Neuronal stem cell (in vitro differentiated cells): Measurements from ENCODE around the gene AIFM2. TPM values are rescaled to one million over a fixed set of nuclear protein-coding genes. Genes with fewer than 3 reads are reported as not detected.
A peak's percentile ranks its signal among the peaks of the same experiment; 100 is the strongest.
"Not testable (repeated sequence)": the region's sequence is repeated elsewhere in the genome, so short reads cannot be mapped to it uniquely, and the experiment has no call there.

Source experiments
- DNase-seq: peaks from one replicate; pipeline ENCODE4 v3.0.0-alpha.2; 2013; ENCODE audit warnings: low spot score
- H2AFZ ChIP-seq: one replicate; pipeline ENCODE4 v1.6.1; 2013; ENCODE audit warnings: mild to moderate bottlenecking, low read length, inconsistent platforms
- H2AK5ac ChIP-seq: 2 replicates; pipeline ENCODE4 v1.6.1; 2013; ENCODE audit warnings: low read depth, mild to moderate bottlenecking, inconsistent platforms, low read length, moderate library complexity, mixed read lengths
- H2BK120ac ChIP-seq: 2 replicates; pipeline ENCODE4 v1.6.1; 2013; ENCODE audit warnings: low read depth, mild to moderate bottlenecking, inconsistent platforms, low read length, moderate library complexity, mixed read lengths
- H2BK12ac ChIP-seq: one replicate; pipeline ENCODE4 v1.6.1; 2013; ENCODE audit warnings: low read length, inconsistent platforms
- H2BK15ac ChIP-seq: 2 replicates; pipeline ENCODE4 v1.6.1; 2013; ENCODE audit warnings: mild to moderate bottlenecking, low read length, inconsistent platforms, mixed read lengths
- H2BK5ac ChIP-seq: one replicate; pipeline ENCODE4 v1.6.1; 2013; ENCODE audit warnings: inconsistent platforms, mild to moderate bottlenecking, low read length, moderate library complexity
- H3K14ac ChIP-seq: one replicate; pipeline ENCODE4 v1.6.1; 2013; ENCODE audit warnings: low read length, inconsistent platforms
- H3K18ac ChIP-seq: 2 replicates; pipeline ENCODE4 v1.6.1; 2013; ENCODE audit warnings: low read length, inconsistent platforms
- H3K23ac ChIP-seq: 2 replicates; pipeline ENCODE4 v1.6.1; 2013; ENCODE audit warnings: low read depth, mild to moderate bottlenecking, mixed read lengths, low read length, inconsistent platforms; ENCODE audit not compliant: poor library complexity
- H3K27ac ChIP-seq: replicated peaks from 3 replicates; pipeline ENCODE4 v1.5.1; 2013; ENCODE audit warnings: low read length, inconsistent platforms
- H3K27me3 ChIP-seq, 3 experiments: 2 replicates each; pipeline ENCODE4 v1.6.1; 2013; ENCODE audit warnings: low read length in 3 of 3, mild to moderate bottlenecking in 2 of 3, inconsistent platforms in 1 of 3, low read depth in 1 of 3, mixed read lengths in 1 of 3, moderate library complexity in 1 of 3; ENCODE audit not compliant: control insufficient read depth in 3 of 3, insufficient read depth in 3 of 3
- H3K36me3 ChIP-seq, 2 donors: replicated peaks in 1 of 2; 2 replicates each; pipeline ENCODE4 v1.6.1; 2013; ENCODE audit warnings: low read length in 2 of 2; ENCODE audit not compliant: control insufficient read depth in 2 of 2, insufficient read depth in 2 of 2
- H3K4ac ChIP-seq: 2 replicates; pipeline ENCODE4 v1.6.1; 2013; ENCODE audit warnings: inconsistent platforms, mild to moderate bottlenecking, low read length, moderate library complexity
- H3K4me1 ChIP-seq, 2 donors: 1 replicate in 1 of 2; 2 replicates in 1 of 2; pipeline ENCODE4 v1.6.1; 2013; ENCODE audit warnings: low read length in 2 of 2, low read depth in 1 of 2; ENCODE audit not compliant: control insufficient read depth in 2 of 2, insufficient read depth in 1 of 2
- H3K4me2 ChIP-seq: one replicate; pipeline ENCODE4 v1.6.1; 2013; ENCODE audit warnings: mild to moderate bottlenecking, low read length, inconsistent platforms; ENCODE audit not compliant: insufficient read depth, poor library complexity, severe bottlenecking
- H3K4me3 ChIP-seq, 2 donors: 2 replicates each; pipeline ENCODE4 v1.5.1; 2013; ENCODE audit warnings: low read length in 2 of 2, mild to moderate bottlenecking in 2 of 2, inconsistent platforms in 1 of 2, moderate library complexity in 1 of 2
- H3K79me1 ChIP-seq: one replicate; pipeline ENCODE4 v1.6.1; 2013; ENCODE audit warnings: low read depth, mild to moderate bottlenecking, inconsistent platforms, low read length, moderate library complexity
- H3K9ac ChIP-seq: one replicate; pipeline ENCODE4 v1.6.1; 2013; ENCODE audit warnings: mild to moderate bottlenecking, low read depth, low read length, inconsistent platforms; ENCODE audit not compliant: poor library complexity
- H3K9me3 ChIP-seq, 2 donors: replicated peaks in 1 of 2; 2 replicates each; pipeline versions ENCODE3 to v1.6.1; 2013; ENCODE audit warnings: low read length in 2 of 2, mild to moderate bottlenecking in 2 of 2, inconsistent platforms in 1 of 2, low read depth in 1 of 2, mixed read lengths in 1 of 2, moderate library complexity in 1 of 2; ENCODE audit not compliant: control insufficient read depth in 2 of 2, insufficient read depth in 1 of 2
- H4K8ac ChIP-seq: one replicate; pipeline ENCODE4 v1.6.1; 2013; ENCODE audit warnings: low read depth, mild to moderate bottlenecking, inconsistent platforms, low read length, moderate library complexity
- H4K91ac ChIP-seq: one replicate; pipeline ENCODE4 v1.6.1; 2013; ENCODE audit warnings: low read length, low read depth, mild to moderate bottlenecking, inconsistent platforms; ENCODE audit not compliant: poor library complexity
- WGBS, 2 donors: extraction: QIAGEN DNeasy Blood & Tissue Kit; methylation state at CpG; one replicate each; pipeline ENCODE4 v1.1.7; 2013; ENCODE audit warnings: missing lambda C conversion rate in 2 of 2, mixed read lengths in 1 of 2; ENCODE audit not compliant: insufficient read length in 2 of 2, insufficient replicate concordance in 1 of 2; ENCODE audit errors: extremely low coverage in 2 of 2; 5-methylcytosine and 5-hydroxymethylcytosine counted together
- polyA plus RNA-seq, 2 experiments: library from polyadenylated mRNA; stranded (reverse); fragments of 200-250 nt; gene quantifications; one replicate each; pipeline ENCODE4 v1.2.3, GENCODE V29; 2013

AIFM2 gene
- 0.95 TPM for polyA plus RNA-seq (2013, experiment 1 of 2)
- 1.1 TPM for polyA plus RNA-seq (2013, experiment 2 of 2)

GRCh38 chr10:70132098-70133029, at the start of gene AIFM2:
TSS of gene AIFM2 (minus strand) at chr10:70132825. CDS start at chr10:70124084, 8,741 bp downstream.
- DNase-seq: peak; percentile 40
- WGBS, 2 donors: no CpG with 5 or more reads among the region's 80 CpGs
- no peaks in the 10 kb centered on the region for H3K79me1 ChIP-seq

GRCh38 chr10:70179209-70179608, 46.6 kb upstream of the AIFM2 start:
- not testable (repeated sequence) for H3K23ac ChIP-seq, H2BK5ac ChIP-seq, H2AFZ ChIP-seq, H3K9me3 ChIP-seq, H3K27me3 ChIP-seq, H4K91ac ChIP-seq, H3K4me1 ChIP-seq, H2BK120ac ChIP-seq, H4K8ac ChIP-seq, H3K79me1 ChIP-seq, H2BK12ac ChIP-seq, H3K14ac ChIP-seq, H3K4me2 ChIP-seq, H3K27ac ChIP-seq, H2BK15ac ChIP-seq, H3K4me3 ChIP-seq, H3K4ac ChIP-seq, H3K36me3 ChIP-seq, H3K9ac ChIP-seq, H2AK5ac ChIP-seq, DNase-seq, H3K18ac ChIP-seq
- no CpG with 5 or more reads among the region's 8 CpGs for WGBS, 2 donors

More at GRCh38 chr10:70132098-70133029, at the start of gene AIFM2:
- H4K8ac ChIP-seq: no peak within 1 kb of the TSS
- peaks cover 4 to 50% (median 31%) of the 10 kb centered on the region in 3 experiments for H3K27me3 ChIP-seq
- H2BK120ac ChIP-seq: no peak within 1 kb of the TSS
- H2BK15ac ChIP-seq: no peak within 1 kb of the TSS
- no peak within 1 kb of the TSS for H3K14ac ChIP-seq
- H3K4me2 ChIP-seq: peak within 1 kb of the TSS; percentile 85
- H2BK12ac ChIP-seq: no peak within 1 kb of the TSS
- peak within 1 kb of the TSS; percentile 61 for H3K23ac ChIP-seq
- H2AFZ ChIP-seq: peak within 1 kb of the TSS; percentile 89
- no peak within 1 kb of the TSS for H3K18ac ChIP-seq
- H3K4ac ChIP-seq: no peak within 1 kb of the TSS
- H4K91ac ChIP-seq: no peak within 1 kb of the TSS
- no peak within 1 kb of the TSS for H2AK5ac ChIP-seq
- H3K4me1 ChIP-seq: peaks cover 0 to 3% of the 10 kb centered on the region in 2 donors
- no peak within 1 kb of the TSS for H3K9ac ChIP-seq
- H3K27ac ChIP-seq: no peak within 1 kb of the TSS
- peak within 1 kb of the TSS; percentile 35 to 73 for H3K4me3 ChIP-seq
- H2BK5ac ChIP-seq: no peak within 1 kb of the TSS
- H3K36me3 ChIP-seq: no peaks in the 10 kb centered on the region
- H3K9me3 ChIP-seq: no peaks in the 10 kb centered on the region

- Histone ChIP-seq H3K9me3 (peaks cover 2 to 7% of the 10 kb centered on the region in 2 donors), H3K79me1 (no peaks in the 10 kb centered on the region), H2AFZ (no peak overlapping the region), H2BK120ac (no peak overlapping the region), H3K14ac (no peak overlapping the region), H3K4me3 (no peak overlapping the region), H3K27me3 (no peaks in the 10 kb centered on the region), H4K8ac (no peak overlapping the region), H3K4ac (no peak overlapping the region), H3K27ac (no peak overlapping the region), H3K36me3 (no peaks in the 10 kb centered on the region), H2BK12ac (no peak overlapping the region), H3K4me2 (no peak overlapping the region), H2BK5ac (no peak overlapping the region), H2BK15ac (no peak overlapping the region), H3K4me1 (peaks cover 2 to 3% of the 10 kb centered on the region in 2 donors), H2AK5ac (no peak overlapping the region), H3K23ac (no peak overlapping the region), H3K9ac (no peak overlapping the region), H3K18ac (no peak overlapping the region), H4K91ac (no peak overlapping the region)
- DNase-seq: no peak
- WGBS, 2 donors: no CpG with 5 or more reads among the region's 4 CpGs
Observed at GRCh38 chr10:70178139-70178725, 45.6 kb upstream of the AIFM2 start.

- DNase-seq: no peak
- no peak overlapping the region for H2BK12ac ChIP-seq
- no peak overlapping the region for H4K91ac ChIP-seq
- H2BK120ac ChIP-seq: no peak overlapping the region
- H3K23ac ChIP-seq: no peak overlapping the region
- H2BK5ac ChIP-seq: no peak overlapping the region
- H3K9me3 ChIP-seq: peaks cover 2 to 7% of the 10 kb centered on the region in 2 donors
- no peak overlapping the region for H4K8ac ChIP-seq
- peaks cover 2 to 3% of the 10 kb centered on the region in 2 donors for H3K4me1 ChIP-seq
- H3K27ac ChIP-seq: no peak overlapping the region
- no peaks in the 10 kb centered on the region for H3K27me3 ChIP-seq
- no peaks in the 10 kb centered on the region for H3K79me1 ChIP-seq
- no CpG with 5 or more reads among the region's 6 CpGs for WGBS, 2 donors
- H2AK5ac ChIP-seq: no peak overlapping the region
- H3K36me3 ChIP-seq: no peaks in the 10 kb centered on the region
- H3K14ac ChIP-seq: no peak overlapping the region
- no peak overlapping the region for H3K18ac ChIP-seq
- H3K4ac ChIP-seq: no peak overlapping the region
- no peak overlapping the region for H3K9ac ChIP-seq
- H3K4me2 ChIP-seq: no peak overlapping the region
- no peak overlapping the region for H2BK15ac ChIP-seq
- no peak overlapping the region for H3K4me3 ChIP-seq
- H2AFZ ChIP-seq: no peak overlapping the region
Observed at GRCh38 chr10:70176441-70176840, 43.8 kb upstream of the AIFM2 start.
